IPS DF 19.7 (cell line): Measurements from ENCODE around the gene TMCC1.

Experiments
- DNase-seq: peaks from one replicate; pipeline ENCODE4 v3.0.0-alpha.2; 2013; ENCODE audit warnings: low read depth, low spot score

Gene TMCC1

DNA sequence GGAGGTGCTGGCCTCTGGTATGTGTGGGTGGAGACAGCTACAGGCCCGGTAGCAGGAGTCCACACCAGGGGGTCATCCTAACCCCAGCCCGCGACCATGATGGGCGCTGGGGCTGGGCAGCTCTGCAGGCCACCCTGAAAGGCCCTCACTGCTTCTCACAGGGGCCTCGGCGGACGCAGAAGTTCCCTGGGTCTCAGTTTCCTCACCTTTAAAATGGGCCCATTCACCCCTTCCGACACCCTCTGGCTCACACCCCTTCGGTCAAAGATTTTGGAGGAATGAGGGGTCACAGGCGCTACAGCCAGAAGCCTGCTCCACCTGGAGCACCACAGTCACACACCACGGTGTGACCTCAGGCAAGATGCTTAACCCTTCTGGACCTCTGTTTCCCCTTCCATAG is 295.0 kb downstream of the TMCC1 start:
- DNase-seq, result no peak

- no peak for DNase-seq
Observed at GRCh38 chr3:129598000-129598381, 295.5 kb downstream of the TMCC1 start.
